ENCODE results near the gene OAF. TPM values are rescaled to one million over a fixed set of nuclear protein-coding genes. Genes with fewer than 3 reads are reported as not detected.

The OAF gene
- total RNA-seq, 1 experiment from 2014 or later = 97.1 TPM

- H2AFZ ChIP-seq (ENCODE audit: low read length) = no peak overlapping the region
- no peaks in the 10 kb centered on the region for H3K9me2 ChIP-seq (replicated peaks; ENCODE audit: low read length)
- H3K4me3 ChIP-seq (ENCODE audit: low read length) = no peak overlapping the region
- TF ChIP-seq EZH2 (IDR thresholded peaks at IDR 0.05; ENCODE audit: low read length, unreplicated experiment) (no peak), CTCF (conservative IDR thresholded peaks at IDR 0.05; ENCODE audit: low read depth, low read length) (no peak), EZH2phosphoT487 (IDR thresholded peaks at IDR 0.05; ENCODE audit: borderline replicate concordance, low read length) (no peak)
- DNase-seq (peak; percentile 64), ATAC-seq (peak; percentile 7; the same call in 1 of the 2 replicates)
- no peaks in the 10 kb centered on the region for H3K79me2 ChIP-seq (ENCODE audit: low read length)
- H3K27ac ChIP-seq (ENCODE audit: low read length) = no peak overlapping the region
- H4K20me1 ChIP-seq (ENCODE audit: low read length) = no peaks in the 10 kb centered on the region
- intact Hi-C loops (cut with micrococcal nuclease) = no loop called here
- no peak overlapping the region for H3K9ac ChIP-seq (ENCODE audit: low read length)
- ChIA-PET CTCF (no interaction called here), POLR2A (ENCODE audit: unreplicated experiment) (no interaction called here)
- peaks cover 24% of the 10 kb centered on the region for H3K4me1 ChIP-seq (ENCODE audit: insufficient read depth, low read length)
- no peaks in the 10 kb centered on the region for H3K9me3 ChIP-seq (ENCODE audit: low read length)
- H3K4me2 ChIP-seq (ENCODE audit: low read length) = no peak overlapping the region
- no peaks in the 10 kb centered on the region for H3K36me3 ChIP-seq (ENCODE audit: low read depth, low read length)
- BruUV-seq (replicated peaks) = no TSS peak
- H3F3A ChIP-seq (ENCODE audit: low read length, unreplicated experiment) = no peaks in the 10 kb centered on the region
- H3K27me3 ChIP-seq (ENCODE audit: low read length) = 0 out of 2 replicates have a peak, but pooled peaks cover 3% of the 10 kb centered on the region
Measured at GRCh38 chr11:120205596-120206161, 5.2 kb upstream of the OAF start.

- DNase-seq (no peak), ATAC-seq (no peak)
- ChIA-PET CTCF (no interaction called here), POLR2A (ENCODE audit: unreplicated experiment) (no interaction called here)
- Histone ChIP-seq H3K27me3 (ENCODE audit: low read length) (no peaks in the 10 kb centered on the region), H3K36me3 (ENCODE audit: low read depth, low read length) (no peaks in the 10 kb centered on the region), H3K79me2 (ENCODE audit: low read length) (peaks cover 12% of the 10 kb centered on the region), H3K9me3 (ENCODE audit: low read length) (no peaks in the 10 kb centered on the region), H3K9me2 (replicated peaks; ENCODE audit: low read length) (no peaks in the 10 kb centered on the region), H2AFZ (ENCODE audit: low read length) (no peak overlapping the region), H4K20me1 (ENCODE audit: low read length) (peaks cover 2% of the 10 kb centered on the region; the same call in 1 of the 2 replicates), H3K4me1 (ENCODE audit: insufficient read depth, low read length) (peaks cover 27% of the 10 kb centered on the region), H3K4me3 (ENCODE audit: low read length) (no peak overlapping the region), H3K27ac (ENCODE audit: low read length) (0 out of 2 replicates have a peak overlapping the region, but pooled peaks have one; percentile 78), H3K9ac (ENCODE audit: low read length) (no peak overlapping the region), H3F3A (ENCODE audit: low read length, unreplicated experiment) (no peaks in the 10 kb centered on the region), H3K4me2 (ENCODE audit: low read length) (no peak overlapping the region)
- no peak for TF ChIP-seq EZH2phosphoT487 (IDR thresholded peaks at IDR 0.05; ENCODE audit: borderline replicate concordance, low read length)
- no peak for TF ChIP-seq EZH2 (IDR thresholded peaks at IDR 0.05; ENCODE audit: low read length, unreplicated experiment)
- TF ChIP-seq CTCF (conservative IDR thresholded peaks at IDR 0.05; ENCODE audit: low read depth, low read length) = no peak
- no TSS peak for BruUV-seq (replicated peaks)
- intact Hi-C loops (cut with micrococcal nuclease) = no loop called here
Measured at GRCh38 chr11:120207512-120207911, 3.3 kb upstream of the OAF start.

GRCh38 chr11:120208001-120208441 is 2.8 kb upstream of the OAF start:
- no peak for ATAC-seq
- H3K9me3 ChIP-seq (ENCODE audit: low read length) = no peaks in the 10 kb centered on the region
- DNase-seq = no peak
- no TSS peak for BruUV-seq (replicated peaks)
- CTCF ChIA-PET = no interaction called here
- H3K9me2 ChIP-seq (replicated peaks; ENCODE audit: low read length) = no peaks in the 10 kb centered on the region
- H3K4me2 ChIP-seq (ENCODE audit: low read length) = 0 out of 2 replicates have a peak overlapping the region, but pooled peaks have one; percentile 33
- POLR2A ChIA-PET (ENCODE audit: unreplicated experiment) = no interaction called here
- H2AFZ ChIP-seq (ENCODE audit: low read length) = no peak overlapping the region
- H3K4me3 ChIP-seq (ENCODE audit: low read length) = no peak overlapping the region
- peak overlapping the region; percentile 78 for H3K27ac ChIP-seq (ENCODE audit: low read length)
- TF ChIP-seq CTCF (conservative IDR thresholded peaks at IDR 0.05; ENCODE audit: low read depth, low read length) = no peak
- TF ChIP-seq EZH2phosphoT487 (IDR thresholded peaks at IDR 0.05; ENCODE audit: borderline replicate concordance, low read length) = no peak
- no peak for TF ChIP-seq EZH2 (IDR thresholded peaks at IDR 0.05; ENCODE audit: low read length, unreplicated experiment)
- H3K36me3 ChIP-seq (ENCODE audit: low read depth, low read length) = no peaks in the 10 kb centered on the region
- H4K20me1 ChIP-seq (ENCODE audit: low read length) = peaks cover 7% of the 10 kb centered on the region; the same call in 1 of the 2 replicates
- H3K79me2 ChIP-seq (ENCODE audit: low read length) = peaks cover 17% of the 10 kb centered on the region
- H3K9ac ChIP-seq (ENCODE audit: low read length) = peak overlapping the region; percentile 37; the same call in 1 of the 2 replicates
- no peaks in the 10 kb centered on the region for H3F3A ChIP-seq (ENCODE audit: low read length, unreplicated experiment)
- H3K4me1 ChIP-seq (ENCODE audit: insufficient read depth, low read length) = peaks cover 32% of the 10 kb centered on the region
- H3K27me3 ChIP-seq (ENCODE audit: low read length) = no peaks in the 10 kb centered on the region
- intact Hi-C loops (cut with micrococcal nuclease) = no loop called here
